GM12873 (cell line): ENCODE measurements around the gene EPHA5.

ENCODE experiments used
- TF ChIP-seq, protein P1 (sequence below): IDR thresholded peaks from 2 replicates; pipeline ENCODE4 v1.5.1; 2012; ENCODE audit warnings: low read depth, mild to moderate bottlenecking, moderate library complexity, low read length, control low read depth; ENCODE audit not compliant: insufficient read depth; ENCODE audit errors: missing control alignments

EPHA5 gene

GRCh38 chr4:65653740-65654361, 16.4 kb downstream of the EPHA5 start:
- TF ChIP-seq, protein P1, sequence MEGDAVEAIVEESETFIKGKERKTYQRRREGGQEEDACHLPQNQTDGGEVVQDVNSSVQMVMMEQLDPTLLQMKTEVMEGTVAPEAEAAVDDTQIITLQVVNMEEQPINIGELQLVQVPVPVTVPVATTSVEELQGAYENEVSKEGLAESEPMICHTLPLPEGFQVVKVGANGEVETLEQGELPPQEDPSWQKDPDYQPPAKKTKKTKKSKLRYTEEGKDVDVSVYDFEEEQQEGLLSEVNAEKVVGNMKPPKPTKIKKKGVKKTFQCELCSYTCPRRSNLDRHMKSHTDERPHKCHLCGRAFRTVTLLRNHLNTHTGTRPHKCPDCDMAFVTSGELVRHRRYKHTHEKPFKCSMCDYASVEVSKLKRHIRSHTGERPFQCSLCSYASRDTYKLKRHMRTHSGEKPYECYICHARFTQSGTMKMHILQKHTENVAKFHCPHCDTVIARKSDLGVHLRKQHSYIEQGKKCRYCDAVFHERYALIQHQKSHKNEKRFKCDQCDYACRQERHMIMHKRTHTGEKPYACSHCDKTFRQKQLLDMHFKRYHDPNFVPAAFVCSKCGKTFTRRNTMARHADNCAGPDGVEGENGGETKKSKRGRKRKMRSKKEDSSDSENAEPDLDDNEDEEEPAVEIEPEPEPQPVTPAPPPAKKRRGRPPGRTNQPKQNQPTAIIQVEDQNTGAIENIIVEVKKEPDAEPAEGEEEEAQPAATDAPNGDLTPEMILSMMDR: no peak

- TF ChIP-seq, protein P1: no peak
Observed at GRCh38 chr4:65651751-65652150, 18.5 kb downstream of the EPHA5 start.

- TF ChIP-seq, protein P1: no peak
Observed at GRCh38 chr4:65651031-65651430, 19.3 kb downstream of the EPHA5 start.

GRCh38 chr4:65646136-65646535, 24.2 kb downstream of the EPHA5 start:
- TF ChIP-seq, protein P1: no peak

GRCh38 chr4:65645185-65645584, 25.1 kb downstream of the EPHA5 start:
- TF ChIP-seq, protein P1: no peak

DNA sequence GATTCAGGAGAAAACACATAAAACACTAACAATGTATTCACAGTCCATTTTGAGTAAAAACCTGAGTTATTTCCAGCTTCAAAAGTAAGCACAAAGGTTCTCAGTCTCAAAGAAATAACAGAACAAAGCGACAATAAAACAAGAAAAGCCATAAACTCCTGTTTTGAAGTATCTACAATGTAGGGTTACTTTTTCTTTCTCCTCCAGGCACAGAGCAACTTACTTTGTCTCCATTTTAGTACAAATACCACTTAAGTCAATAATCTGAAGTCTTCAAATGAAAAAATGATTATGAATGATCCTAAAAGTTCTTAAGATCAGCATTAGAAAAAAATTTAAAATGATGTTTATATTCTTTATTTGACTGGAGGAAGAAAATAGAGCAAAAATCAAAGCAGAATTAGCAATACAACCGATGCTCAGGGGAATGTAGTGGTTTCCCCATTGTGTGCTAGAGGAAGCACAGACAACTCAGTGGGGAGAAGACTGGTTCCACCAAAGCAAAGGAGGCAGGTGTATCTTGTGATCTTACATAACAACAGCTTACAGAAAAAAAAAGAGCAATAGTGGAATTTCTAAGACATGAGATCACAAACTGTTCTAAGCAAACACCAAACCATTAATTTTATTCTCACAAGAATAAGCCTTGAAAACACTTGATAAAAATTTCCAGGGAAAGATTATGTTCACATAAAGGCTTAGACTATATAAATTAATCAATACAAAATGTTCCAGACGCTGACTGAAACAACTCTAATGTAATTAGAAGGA, 35.1 kb downstream of the EPHA5 start:
- TF ChIP-seq, protein P1: no peak

DNA sequence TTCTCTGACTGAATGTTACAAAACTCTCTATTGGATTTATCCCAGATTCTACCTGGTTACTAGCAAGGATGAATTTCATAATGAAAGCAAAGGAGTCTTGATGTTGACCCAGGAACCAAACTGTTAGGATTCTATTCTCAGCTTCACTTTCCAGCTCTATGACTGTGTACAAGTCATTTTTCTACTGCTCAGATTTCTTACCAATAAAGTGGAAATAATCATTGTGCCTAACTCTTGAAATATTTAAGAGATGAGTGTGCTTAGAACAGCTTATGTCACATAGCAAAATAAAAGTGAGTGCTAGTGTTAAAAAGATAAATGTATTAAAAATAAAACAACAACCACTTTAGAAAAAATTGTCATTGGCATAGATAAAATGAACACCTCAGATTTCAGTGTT, 45.6 kb downstream of the EPHA5 start:
- TF ChIP-seq, protein P1: no peak
